Limb (tissue), 2 donors: ENCODE measurements around the gene C10orf90.

ENCODE experiments used
- DNase-seq, 2 donors: peaks; one replicate each; pipeline ENCODE4 v3.0.0-alpha.2; 2016; ENCODE audit errors: extremely low spot score in 2 of 2

C10orf90 gene

DNA sequence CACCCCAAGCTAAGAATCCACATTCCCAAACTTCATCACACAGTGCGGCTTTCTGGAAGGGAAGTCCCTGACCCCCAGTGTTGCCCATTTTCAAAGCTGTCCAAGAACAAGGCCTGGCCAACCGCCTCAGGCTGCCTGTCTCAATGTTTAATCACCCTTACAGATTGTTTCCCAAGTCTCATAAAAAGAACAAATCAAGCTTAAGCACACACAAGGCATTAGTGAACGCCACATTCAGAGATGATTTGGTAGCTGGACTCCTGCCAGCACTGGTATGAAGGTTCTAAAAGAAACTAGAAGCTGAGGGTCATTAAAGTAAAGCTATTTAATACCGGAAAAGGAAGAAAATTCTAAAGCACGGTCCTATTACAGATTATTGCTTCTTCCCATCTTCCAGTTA lies 35.6 kb downstream of the C10orf90 start:
- peak in 1 of 2 donors; percentile 34 for DNase-seq

DNA sequence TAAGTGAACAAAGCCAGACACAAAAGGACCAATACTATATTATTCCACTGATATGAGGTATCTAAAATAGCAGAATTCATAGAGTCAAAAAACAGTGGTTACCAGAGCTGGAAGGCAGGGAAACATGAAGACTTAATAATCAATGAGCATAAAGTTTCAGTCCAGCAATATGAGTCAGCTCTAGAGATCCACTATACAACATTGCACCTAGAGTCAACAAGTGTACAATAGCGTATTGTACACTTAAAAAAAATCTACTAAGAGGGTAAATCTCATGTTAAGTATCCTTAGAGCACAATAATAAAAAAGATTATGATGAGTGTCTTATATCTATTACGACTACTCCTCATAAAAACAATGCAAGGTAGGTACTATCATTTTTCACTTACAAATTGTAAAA lies 36.1 kb downstream of the C10orf90 start:
- no peak for DNase-seq

DNA sequence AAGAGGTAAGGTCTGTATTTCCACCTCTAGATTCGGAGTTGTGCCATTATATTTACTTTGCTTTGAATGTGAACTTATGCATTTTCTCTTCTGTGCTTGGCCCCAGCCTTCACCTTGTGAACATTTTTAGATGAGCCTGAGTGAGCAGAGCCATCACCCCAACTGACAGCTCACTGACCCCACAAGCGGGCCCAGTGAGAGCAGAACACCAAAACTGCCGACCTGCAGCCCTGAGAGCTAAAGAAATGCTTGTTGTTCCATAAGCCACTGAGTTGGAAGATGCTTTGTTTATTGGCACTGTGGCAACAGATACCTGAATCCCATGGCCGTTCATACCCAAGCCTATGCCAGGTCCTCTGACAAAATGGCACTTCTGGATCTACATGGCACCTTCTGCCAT lies 37.8 kb downstream of the C10orf90 start:
- no peak for DNase-seq

DNA sequence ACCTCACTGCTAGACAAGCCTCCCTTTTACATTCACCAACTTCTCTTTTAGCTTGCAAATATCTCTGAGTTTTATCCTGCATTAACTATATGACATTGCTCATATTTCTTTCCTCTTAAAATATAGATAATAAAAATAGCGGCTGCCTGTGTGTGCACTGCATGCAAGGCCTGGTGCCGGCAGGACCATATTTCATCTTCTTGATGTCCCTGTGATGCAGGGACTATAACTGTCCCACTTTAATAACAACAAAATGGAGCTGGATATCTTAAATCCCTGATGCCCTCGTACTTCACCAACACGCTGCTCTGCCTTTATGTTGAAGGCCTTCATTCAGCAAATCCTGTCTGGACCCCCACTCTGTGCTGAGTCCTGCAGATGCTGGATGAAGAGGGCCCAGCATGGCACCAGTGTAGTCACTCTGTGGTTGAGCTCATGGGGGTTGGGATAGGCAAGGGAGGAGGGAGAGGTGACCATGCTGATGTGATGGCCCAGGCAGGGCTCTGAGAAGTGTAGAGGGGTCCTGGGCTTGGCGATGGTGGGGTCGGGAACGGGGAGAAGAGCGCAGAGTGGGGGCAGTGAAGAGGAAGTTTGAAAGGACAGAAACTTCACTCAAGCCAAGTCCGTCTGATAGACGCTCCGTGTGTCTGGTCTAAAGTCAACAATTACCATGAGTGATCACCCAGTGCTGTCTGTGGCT lies 40.4 kb downstream of the C10orf90 start:
- DNase-seq: no peak

DNA sequence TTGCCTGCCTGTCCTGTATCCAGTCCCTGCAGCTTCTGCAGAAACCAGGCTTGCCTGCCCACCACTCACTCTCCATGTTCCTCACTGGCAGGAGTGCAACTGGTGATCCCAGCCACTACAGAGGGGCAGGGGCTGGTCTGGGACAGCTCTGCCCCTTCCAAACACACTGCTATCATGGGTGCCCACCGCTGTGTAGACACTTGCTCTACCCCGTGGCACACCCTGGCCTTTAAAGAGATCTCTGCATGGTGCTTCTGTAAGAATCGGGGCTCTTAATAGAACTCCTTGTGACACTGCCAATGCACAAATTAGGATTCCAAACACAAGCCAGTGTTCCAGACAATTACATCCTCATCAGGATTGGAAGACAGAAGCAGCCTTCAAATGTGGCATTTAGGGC lies 41.7 kb downstream of the C10orf90 start:
- no peak for DNase-seq

DNA sequence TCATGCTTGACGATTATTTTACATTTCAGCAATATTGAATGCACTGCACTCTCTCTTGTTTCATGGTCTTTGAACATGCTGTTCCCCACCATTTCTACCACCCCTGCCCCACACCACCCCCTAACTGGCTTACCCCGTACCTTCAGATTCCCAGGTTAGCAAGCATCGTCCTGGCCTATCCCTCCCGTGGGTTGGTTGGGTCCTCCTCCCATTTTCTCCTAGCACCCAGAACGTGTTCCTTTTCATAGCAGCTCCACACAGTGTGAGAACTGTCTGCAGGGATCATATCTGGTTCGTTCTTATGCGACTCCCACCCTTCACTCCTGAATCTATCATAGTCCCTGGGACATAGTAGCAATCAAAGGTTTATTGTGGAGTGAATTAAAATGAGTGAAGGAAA lies 48.6 kb downstream of the C10orf90 start:
- no peak for DNase-seq

DNA sequence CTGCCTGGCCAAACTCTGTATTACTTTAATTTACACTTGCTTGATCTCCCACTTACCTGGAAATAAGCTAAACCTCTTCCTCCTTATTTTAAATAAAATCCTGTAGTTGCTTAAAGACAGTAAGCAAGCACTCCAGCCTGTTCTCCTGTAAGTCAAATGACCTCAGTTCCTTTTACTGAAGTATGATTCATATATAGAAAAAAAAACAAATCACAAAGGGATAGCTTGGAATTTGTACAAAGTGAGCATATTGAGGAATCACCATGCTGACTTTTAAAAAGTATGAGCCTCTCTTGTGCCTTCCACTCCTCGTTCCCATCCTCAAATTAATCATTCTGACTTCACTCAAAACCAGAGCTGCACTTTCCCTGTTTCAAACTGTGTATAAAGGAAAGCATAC lies 52.0 kb downstream of the C10orf90 start:
- no peak for DNase-seq

DNA sequence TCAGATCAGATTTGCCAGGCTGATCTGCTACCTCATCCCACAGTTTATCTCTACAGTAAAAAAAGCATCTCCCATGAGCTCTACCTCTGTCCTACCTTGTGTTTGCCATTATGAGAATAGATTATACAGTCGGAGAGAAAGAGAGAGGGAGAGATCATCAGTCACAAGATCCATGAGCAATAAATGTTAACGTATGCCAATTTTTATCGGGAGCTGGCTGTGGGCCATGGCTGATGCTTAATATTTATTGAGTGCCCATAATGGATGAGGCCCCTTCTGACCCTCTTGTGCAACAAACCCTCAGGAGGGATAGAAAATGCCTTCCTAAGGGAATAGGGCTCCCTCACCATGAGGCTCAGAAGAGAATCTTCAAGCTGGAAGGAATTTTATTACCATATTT lies 52.8 kb downstream of the C10orf90 start:
- DNase-seq: no peak

DNA sequence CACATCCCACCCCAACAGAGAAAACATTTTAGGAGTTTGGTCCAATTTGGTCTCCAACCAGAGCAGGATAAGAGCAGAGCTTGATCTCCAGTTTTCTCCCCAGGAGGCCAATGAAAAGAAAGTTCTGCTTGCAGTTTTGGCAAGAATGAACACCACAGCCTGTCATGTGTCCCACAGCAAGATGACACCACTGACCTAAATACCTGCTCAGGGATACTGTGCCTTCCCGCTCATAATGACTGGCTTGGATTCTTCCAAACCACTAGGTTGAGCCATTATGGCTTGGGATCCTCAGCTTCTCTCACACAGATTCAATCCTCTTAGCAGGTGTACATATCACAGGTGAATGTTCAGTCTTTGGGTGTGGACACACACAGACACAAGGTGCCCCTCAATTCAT lies 53.3 kb downstream of the C10orf90 start:
- no peak for DNase-seq

DNA sequence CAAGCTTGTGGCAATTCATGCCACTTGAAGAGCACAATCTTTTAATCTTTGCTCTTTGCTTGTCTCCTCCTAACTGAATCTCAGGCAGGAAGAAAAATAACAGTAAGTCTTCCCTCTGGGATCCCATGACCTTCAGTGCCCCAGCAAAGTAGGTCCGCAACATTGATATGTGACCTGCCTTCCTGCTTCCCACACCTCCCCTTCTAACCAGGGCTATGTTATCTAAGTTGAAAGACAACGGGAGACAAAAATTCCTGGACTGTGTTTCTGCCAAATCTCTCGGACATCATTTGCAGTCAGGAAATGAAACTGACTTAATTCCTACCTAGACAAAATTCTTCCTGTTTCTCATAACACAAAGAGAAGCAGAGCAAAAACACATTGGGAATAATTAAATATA lies 53.8 kb downstream of the C10orf90 start:
- no peak for DNase-seq

DNA sequence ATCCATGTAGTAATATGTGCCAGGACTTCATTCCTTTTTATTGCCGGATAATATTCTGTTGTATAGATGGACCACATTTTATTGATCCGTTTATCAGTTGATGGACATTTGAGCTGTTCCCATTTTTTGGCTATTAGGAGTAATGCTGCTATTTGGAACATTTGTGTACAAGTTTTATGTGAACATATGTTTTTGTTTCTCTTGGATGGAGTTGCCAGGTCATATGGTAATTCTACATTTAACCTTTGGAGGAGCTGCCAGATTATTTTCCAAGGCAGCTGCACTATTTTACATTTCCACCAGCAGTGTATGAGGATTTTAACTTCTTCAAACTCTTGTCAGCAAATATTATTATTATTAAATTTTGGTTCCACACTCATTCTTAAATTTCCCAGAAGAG lies 59.2 kb downstream of the C10orf90 start:
- peak in 1 of 2 donors; percentile 49 for DNase-seq

DNA sequence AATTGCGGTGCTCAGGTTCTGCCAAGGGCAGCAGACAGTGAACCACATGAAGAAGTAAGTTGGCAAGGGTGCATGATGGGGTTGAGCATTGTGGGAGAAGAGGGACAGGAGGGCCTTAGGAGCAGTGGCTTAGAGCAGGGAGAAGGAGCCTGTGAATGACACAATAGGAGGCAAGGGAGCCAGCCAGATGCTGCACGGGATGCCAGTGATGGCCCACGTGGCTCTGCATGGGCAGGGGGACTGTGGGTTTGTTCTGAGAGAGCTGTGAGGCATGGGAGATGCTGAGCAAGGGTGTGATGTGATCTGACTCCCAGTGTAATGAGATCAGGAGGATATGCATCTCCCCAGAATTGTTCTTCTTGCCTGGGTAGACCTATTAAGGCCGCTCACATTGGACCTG lies 60.9 kb downstream of the C10orf90 start:
- no peak for DNase-seq

DNA sequence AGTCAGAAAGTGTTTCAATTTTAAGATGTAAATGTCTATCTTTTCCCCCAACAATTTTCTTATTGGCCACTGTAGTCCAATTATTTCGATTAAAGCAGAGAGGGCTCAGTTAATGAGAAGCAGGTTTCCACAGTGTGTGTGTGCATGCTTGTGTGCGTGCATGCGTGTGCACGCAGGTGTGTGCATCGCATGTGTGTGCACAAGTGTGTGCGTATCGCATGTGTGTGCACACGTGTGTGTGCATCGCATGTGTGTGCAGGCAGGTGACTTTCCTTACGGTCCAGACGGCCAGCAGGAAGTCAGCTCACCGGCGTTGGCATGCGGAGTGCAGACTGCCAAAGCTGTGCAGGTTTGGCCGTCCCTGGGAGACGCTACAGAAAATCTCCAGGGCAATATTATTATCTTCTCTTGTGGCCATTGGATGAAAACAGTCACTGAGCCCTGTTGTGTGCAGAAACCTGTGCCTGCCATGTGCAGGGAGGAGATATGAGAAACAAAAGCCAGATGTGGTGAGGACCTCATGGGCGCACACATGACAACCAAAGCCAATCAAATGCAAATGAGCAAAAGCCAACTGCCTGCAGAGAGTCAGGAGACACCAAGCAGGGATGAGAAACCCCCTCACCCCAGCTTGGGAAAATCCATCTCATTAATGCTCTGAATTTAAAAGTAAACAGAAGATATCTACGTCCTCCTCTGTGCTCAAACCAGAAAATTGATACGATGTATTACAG lies 70.4 kb downstream of the C10orf90 start:
- no peak for DNase-seq

DNA sequence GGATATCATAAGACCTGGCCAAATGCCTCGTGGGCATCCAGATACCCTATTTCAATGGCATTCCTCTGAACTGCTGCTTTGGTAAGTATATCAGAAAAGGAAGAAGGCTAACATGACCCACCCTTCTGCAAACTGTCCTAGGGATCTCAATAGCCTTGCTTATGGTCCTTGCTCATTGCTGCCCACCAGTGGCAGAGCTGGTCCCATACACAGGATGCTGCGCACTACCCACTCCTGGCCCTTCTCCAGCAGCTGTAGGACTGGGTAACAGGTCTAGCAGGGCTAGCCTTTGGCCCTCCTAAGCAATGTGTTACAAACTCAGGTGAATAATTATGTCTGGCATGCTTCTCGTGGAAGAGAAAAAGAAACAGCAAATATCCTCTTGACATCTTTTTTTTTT lies 72.5 kb downstream of the C10orf90 start:
- DNase-seq: no peak

DNA sequence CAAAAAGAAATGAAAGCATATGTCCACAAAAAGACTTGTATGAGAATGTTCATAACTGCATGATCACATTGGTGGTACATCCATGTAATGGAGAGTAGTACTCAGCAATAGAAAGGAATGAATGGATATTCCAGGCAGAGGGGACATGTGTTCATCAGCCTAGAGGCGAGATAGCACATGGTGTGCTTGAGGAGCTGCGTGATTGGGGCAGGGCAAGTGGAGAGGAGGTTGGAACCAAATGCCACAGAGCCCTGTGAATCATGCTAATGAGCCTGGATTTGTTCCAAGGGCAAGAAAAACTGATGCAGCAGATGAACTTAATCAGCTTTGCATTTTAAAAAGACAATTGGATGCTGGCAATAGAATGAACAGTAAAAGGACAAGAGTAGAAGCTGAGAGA lies 73.3 kb downstream of the C10orf90 start:
- DNase-seq: no peak

DNA sequence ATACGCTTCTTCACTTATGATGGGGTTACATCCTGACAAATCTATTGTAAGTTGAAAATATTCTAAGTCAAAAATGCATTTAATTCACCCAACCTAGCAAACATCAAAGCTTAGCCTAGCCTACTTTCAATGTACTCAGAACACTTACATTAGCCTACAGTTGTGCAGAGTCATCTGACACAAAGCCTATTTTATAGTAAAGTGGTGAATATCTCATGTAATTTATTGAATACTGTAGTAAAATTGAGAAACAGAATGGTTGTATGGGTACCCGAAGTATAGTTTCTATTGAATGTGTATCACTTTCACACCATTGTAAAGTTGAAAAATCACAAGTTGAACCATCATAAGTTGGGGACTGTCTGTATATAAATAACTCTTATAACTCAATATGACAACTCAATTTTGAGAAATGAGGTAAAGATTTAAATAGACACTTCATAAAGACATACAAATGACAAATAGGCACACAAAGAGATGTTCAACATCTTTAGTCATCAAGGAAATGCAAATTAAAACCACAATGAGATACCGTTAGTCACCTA lies 73.9 kb downstream of the C10orf90 start:
- no peak for DNase-seq

DNA sequence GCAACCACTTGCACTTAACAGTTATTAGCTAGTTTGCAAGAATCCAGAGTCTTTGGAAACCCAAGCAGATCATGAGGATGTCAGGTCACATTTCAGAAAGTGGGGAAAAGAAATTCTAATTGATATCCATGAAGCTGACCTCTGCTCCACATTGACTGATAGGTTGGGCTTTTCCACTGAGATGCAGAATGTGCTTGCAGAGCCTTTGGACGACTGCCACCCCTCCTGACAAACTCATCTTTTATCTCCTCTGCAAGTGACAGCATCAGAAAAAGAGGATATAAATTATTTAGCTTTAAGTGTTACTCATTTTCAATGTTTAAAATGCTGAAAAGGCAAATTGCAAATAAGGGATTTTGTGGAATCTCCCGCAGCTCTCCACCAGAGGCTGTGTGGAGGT lies 75.3 kb downstream of the C10orf90 start:
- no peak for DNase-seq

DNA sequence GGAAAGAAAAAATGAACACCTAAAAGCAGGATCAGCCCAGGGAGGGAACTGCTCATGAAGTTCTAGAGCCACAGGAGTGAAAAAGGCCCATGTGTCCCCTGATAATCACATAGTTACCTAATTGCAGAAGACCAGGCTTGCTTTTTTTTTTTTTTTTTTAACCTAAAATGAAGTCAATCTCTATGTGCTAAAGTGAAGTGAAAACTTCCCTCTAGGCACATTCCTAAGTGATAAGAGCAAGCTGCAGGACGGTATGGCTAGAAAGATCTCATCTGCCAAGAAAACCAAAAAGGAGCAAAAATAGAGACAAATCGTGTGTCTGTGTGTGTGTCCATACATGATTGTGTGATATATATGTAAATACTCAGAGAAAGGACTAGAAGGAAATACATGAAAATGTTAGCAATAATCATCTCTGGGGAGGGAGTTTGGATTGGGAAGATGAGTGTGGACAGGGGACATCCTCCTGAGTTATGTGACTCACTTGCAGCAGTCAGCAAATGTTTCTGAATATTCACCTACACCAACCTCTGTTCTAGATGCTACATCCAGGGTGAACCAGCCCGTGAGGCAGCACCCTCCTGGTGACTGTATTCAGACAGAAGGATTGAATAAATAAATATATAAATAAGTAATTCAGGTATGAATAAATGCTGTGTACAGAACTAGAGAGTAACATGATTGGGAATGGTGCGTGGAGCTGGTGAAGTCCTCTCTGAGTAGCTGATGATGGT lies 76.4 kb downstream of the C10orf90 start:
- no peak for DNase-seq

DNA sequence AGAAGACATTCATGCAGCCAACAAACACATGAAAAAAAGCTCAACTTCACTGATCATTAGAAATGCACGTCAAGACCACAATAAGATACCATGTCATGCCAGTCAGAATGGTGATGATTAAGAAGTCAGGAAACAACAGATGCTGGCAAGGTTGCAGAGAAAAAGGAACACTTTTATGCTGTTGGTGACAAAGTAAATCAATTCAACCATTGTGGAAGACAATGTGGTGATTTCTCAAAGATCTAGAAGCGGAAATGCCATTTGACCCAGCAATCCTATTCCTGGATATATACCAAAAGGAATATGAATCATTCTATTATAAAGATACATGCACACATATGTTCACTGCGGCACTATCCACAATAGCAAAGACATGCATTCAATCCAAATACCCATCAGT lies 77.6 kb downstream of the C10orf90 start:
- DNase-seq: no peak

DNA sequence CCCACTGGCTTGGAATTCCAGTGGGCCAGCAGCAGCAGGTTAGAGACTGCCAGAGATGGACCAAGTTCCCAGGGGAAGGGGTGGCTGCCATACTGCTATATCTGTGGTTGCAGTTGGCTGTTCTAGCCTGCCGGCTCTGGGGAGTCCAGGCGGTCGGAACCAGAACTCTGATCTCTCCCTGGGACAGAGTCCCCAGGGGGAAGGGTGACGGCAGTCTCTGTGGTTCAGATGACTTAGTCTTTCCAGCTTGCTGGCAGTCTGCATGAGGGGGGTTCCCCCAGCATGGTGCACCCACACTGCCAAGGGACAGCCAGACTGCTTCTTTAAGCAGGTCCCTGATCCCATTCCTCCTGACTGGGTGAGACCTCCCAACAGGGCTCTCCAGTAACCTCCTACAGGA lies 82.5 kb downstream of the C10orf90 start:
- no peak for DNase-seq

DNA sequence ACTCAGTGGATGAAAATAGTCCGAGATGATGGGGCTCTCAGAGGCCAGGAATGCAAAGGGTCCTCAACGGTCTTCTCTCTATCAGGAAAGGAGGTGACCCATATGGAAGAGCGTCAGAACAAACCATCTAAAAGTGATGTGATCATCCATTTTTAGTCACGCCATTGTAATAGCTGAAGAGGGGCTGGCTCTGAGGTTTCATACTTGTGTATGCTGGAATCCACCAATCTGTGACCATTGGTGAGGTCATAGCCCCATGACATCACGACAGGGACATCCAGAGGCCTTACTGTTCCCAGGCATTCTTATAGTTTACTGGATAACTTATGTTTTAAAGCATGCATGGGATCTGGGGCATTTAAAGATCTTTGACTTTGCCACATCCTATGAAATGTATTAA lies 83.6 kb downstream of the C10orf90 start:
- no peak for DNase-seq

DNA sequence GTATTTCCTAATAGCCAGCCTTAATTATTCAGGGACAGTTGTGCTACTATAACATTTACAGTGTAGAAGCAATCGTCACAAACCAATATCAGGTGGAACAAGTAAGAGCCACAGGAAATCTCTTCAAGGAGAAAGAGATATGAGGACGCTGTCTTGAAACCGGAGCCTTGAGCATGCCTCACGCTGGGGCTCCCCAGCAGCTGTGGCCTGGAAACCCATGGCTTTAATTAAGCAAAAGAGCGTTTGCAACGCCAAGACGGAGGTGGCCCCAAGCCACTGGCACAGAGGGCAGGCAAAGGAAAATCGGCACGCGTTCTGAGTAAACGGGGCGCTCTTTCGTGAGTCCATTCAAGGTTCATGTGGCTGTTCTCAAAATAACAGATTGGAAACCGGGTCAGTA lies 84.4 kb downstream of the C10orf90 start:
- DNase-seq: no peak
